Activated naive CD4-positive, alpha-beta T cell (primary cell): ENCODE results near the gene DHX35.
"Not testable (repeated sequence)": the region's sequence is repeated elsewhere in the genome, so short reads cannot be mapped to it uniquely, and the experiment has no call there.

Experiments
- DNase-seq, 4 experiments: peaks; one replicate each; lab custom pipeline; 2025; lab: John Stamatoyannopoulos, UW

The DHX35 gene

GRCh38 chr20:38941726-38942389, 20.3 kb upstream of the DHX35 start:
- no peak for DNase-seq

- DNase-seq = no peak
Observed at GRCh38 chr20:38945012-38945411, 17.1 kb upstream of the DHX35 start.

- DNase-seq = no peak
Observed at GRCh38 chr20:38946836-38947235, 15.3 kb upstream of the DHX35 start.

- no peak for DNase-seq
Observed at GRCh38 chr20:38947931-38948362, 14.2 kb upstream of the DHX35 start.

- DNase-seq = no peak
Observed at GRCh38 chr20:38950254-38950653, 11.9 kb upstream of the DHX35 start.

GRCh38 chr20:38951611-38952010, 10.5 kb upstream of the DHX35 start:
- DNase-seq = no peak

- DNase-seq = no peak
Observed at GRCh38 chr20:38952153-38952552, 10.0 kb upstream of the DHX35 start.

GRCh38 chr20:38953630-38954340, 8.4 kb upstream of the DHX35 start:
- DNase-seq = no peak

GRCh38 chr20:38957235-38957876, 4.8 kb upstream of the DHX35 start:
- DNase-seq = no peak

GRCh38 chr20:38957915-38958485, 4.1 kb upstream of the DHX35 start:
- no peak for DNase-seq

GRCh38 chr20:38960187-38960687, 1.9 kb upstream of the DHX35 start:
- DNase-seq = not testable (repeated sequence)

- no peak for DNase-seq
Observed at GRCh38 chr20:38961530-38962043, 557 bp upstream of the DHX35 start.

- DNase-seq = no peak
Observed at GRCh38 chr20:38962928-38963401, 821 bp downstream of the DHX35 start.

- DNase-seq = no peak
Observed at GRCh38 chr20:38963745-38964144, 1.6 kb downstream of the DHX35 start.

- DNase-seq = no peak
Observed at GRCh38 chr20:38965264-38965663, 3.1 kb downstream of the DHX35 start.

- no peak for DNase-seq
Observed at GRCh38 chr20:38968090-38968489, 5.9 kb downstream of the DHX35 start.

GRCh38 chr20:38969708-38970107, 7.6 kb downstream of the DHX35 start:
- DNase-seq = no peak

GRCh38 chr20:38970302-38970701, 8.2 kb downstream of the DHX35 start:
- no peak for DNase-seq

- no peak for DNase-seq
Observed at GRCh38 chr20:38973107-38973506, 11.0 kb downstream of the DHX35 start.

GRCh38 chr20:38973645-38974044, 11.5 kb downstream of the DHX35 start:
- DNase-seq = no peak

GRCh38 chr20:38975539-38976120, 13.5 kb downstream of the DHX35 start:
- DNase-seq = no peak

GRCh38 chr20:38979434-38979833, 17.3 kb downstream of the DHX35 start:
- no peak for DNase-seq
